ENCODE data around the gene FBRS. TPM values are rescaled to one million over a fixed set of nuclear protein-coding genes. Genes with fewer than 3 reads are reported as not detected.

The FBRS gene
- total RNA-seq, 1 donor from 2014 or later = 33.2 TPM

Other genes with a start within 250 kb of the FBRS start
- 23.1 TPM for gene DCTPP1, start 228.4 kb upstream of the FBRS start, total RNA-seq
- gene SEPHS2, start 212.6 kb upstream of the FBRS start, total RNA-seq = 27.3 TPM
- 2.9 TPM for gene ITGAL, start 185.7 kb upstream of the FBRS start, total RNA-seq
- gene ZNF768, start 131.9 kb upstream of the FBRS start, total RNA-seq = 49.8 TPM
- 13.7 TPM for gene ZNF747, start 123.6 kb upstream of the FBRS start, total RNA-seq
- gene ZNF764, start 100.1 kb upstream of the FBRS start, total RNA-seq = 11.4 TPM
- 12.1 TPM for gene ZNF688, start 86.7 kb upstream of the FBRS start, total RNA-seq
- 6.7 TPM for gene ZNF785, start 72.7 kb upstream of the FBRS start, total RNA-seq
- gene ZNF689, start 48.0 kb upstream of the FBRS start, total RNA-seq = 4.9 TPM
- gene PRR14, start 7.5 kb upstream of the FBRS start, total RNA-seq = 21.1 TPM
- 47.8 TPM for gene SRCAP, start 40.7 kb downstream of the FBRS start, total RNA-seq
- 13.2 TPM for gene PHKG2, start 90.0 kb downstream of the FBRS start, total RNA-seq
- 1.0 TPM for gene CFAP119, start 103.6 kb downstream of the FBRS start, total RNA-seq
- gene RNF40, start 103.9 kb downstream of the FBRS start, total RNA-seq = 47.9 TPM
- gene ZNF629, start 128.8 kb downstream of the FBRS start, total RNA-seq = 22.7 TPM
- gene BCL7C, start 235.6 kb downstream of the FBRS start, total RNA-seq = 27.6 TPM
- gene CTF1, start 238.2 kb downstream of the FBRS start, total RNA-seq = 17.7 TPM